GM23248 (cell line): Measurements from ENCODE around the gene PHLDB1. TPM values are rescaled to one million over a fixed set of nuclear protein-coding genes. Genes with fewer than 3 reads are reported as not detected.

Experiments
- DNase-seq: peaks from one replicate; pipeline ENCODE4 v3.0.0-alpha.2; 2015
- H2AFZ ChIP-seq: fragments of 200-600 bp; sonication (generic); 2 replicates; pipeline ENCODE4 v1.6.1; 2016; ENCODE audit warnings: antibody characterized with exemption
- H3F3A ChIP-seq: fragments of 200-600 bp; sonication (generic); 2 replicates; pipeline ENCODE4 v1.6.1; 2016; ENCODE audit warnings: mild to moderate bottlenecking, antibody characterized with exemption, mixed run types; ENCODE audit not compliant: insufficient read depth
- H3K27ac ChIP-seq: fragments of 200-600 bp; sonication (generic); 2 replicates; pipeline ENCODE4 v1.5.1; 2016; ENCODE audit warnings: mild to moderate bottlenecking
- H3K27me3 ChIP-seq: fragments of 200-600 bp; sonication (generic); replicated peaks from 2 replicates; pipeline ENCODE4 v1.6.1; 2016; ENCODE audit warnings: mild to moderate bottlenecking; ENCODE audit not compliant: insufficient read depth
- H3K36me3 ChIP-seq: fragments of 200-600 bp; sonication (generic); 2 replicates; pipeline ENCODE4 v1.6.1; 2016; ENCODE audit warnings: low read depth, mild to moderate bottlenecking
- H3K4me1 ChIP-seq: fragments of 200-600 bp; sonication (generic); 2 replicates; pipeline ENCODE4 v1.6.1; 2016; ENCODE audit warnings: mild to moderate bottlenecking; ENCODE audit not compliant: insufficient read depth
- H3K4me2 ChIP-seq: fragments of 200-600 bp; sonication (generic); one replicate; pipeline ENCODE4 v1.6.1; 2016; ENCODE audit warnings: mild to moderate bottlenecking; ENCODE audit not compliant: unreplicated experiment
- H3K4me3 ChIP-seq: fragments of 200-600 bp; sonication (generic); 2 replicates; pipeline ENCODE4 v1.5.1; 2016; ENCODE audit warnings: mild to moderate bottlenecking
- H3K79me2 ChIP-seq: fragments of 200-600 bp; sonication (generic); 2 replicates; pipeline ENCODE4 v1.6.1; 2016; ENCODE audit warnings: mild to moderate bottlenecking; ENCODE audit not compliant: insufficient read depth
- H3K9ac ChIP-seq: fragments of 200-600 bp; sonication (generic); 2 replicates; pipeline ENCODE4 v1.6.1; 2016; ENCODE audit warnings: mild to moderate bottlenecking
- H3K9me2 ChIP-seq: fragments of 200-600 bp; sonication (generic); 2 replicates; pipeline ENCODE4 v1.6.1; 2016; ENCODE audit warnings: mixed run types, mild to moderate bottlenecking, moderate library complexity; ENCODE audit not compliant: insufficient read depth
- H3K9me3 ChIP-seq: fragments of 200-600 bp; sonication (generic); one replicate; pipeline ENCODE4 v1.6.1; 2017; ENCODE audit warnings: low read depth
- H4K20me1 ChIP-seq: fragments of 200-600 bp; sonication (generic); 2 replicates; pipeline ENCODE4 v1.6.0; 2016; ENCODE audit not compliant: insufficient read depth
- EZH2 ChIP-seq: fragments of 200-600 bp; sonication (generic); IDR thresholded peaks from 2 replicates; pipeline ENCODE4 v1.6.1; 2018; ENCODE audit warnings: antibody characterized with exemption, mild to moderate bottlenecking; ENCODE audit not compliant: insufficient read depth, poor library complexity, severe bottlenecking
- EZH2phosphoT487 ChIP-seq: fragments of 200-600 bp; sonication (generic); IDR thresholded peaks from 2 replicates; pipeline ENCODE4 v1.6.1; 2018; ENCODE audit warnings: antibody characterized with exemption, moderate library complexity, mild to moderate bottlenecking, low read depth; ENCODE audit not compliant: insufficient read depth
- WGBS, 2 experiments: methylation state at CpG; one replicate each; pipeline ENCODE4 v1.1.6; 2015 to 2017; ENCODE audit warnings: low lambda C conversion rate in 2 of 2, low coverage in 1 of 2; ENCODE audit errors: missing lambda C conversion rate in 2 of 2; 5-methylcytosine and 5-hydroxymethylcytosine counted together
- in situ Hi-C: fragments of 300-500 bp; cut with MboI; formaldehyde crosslinking; loops from 2 replicates; pipeline ENCODE4 v1.15.0; 2020
- polyA plus RNA-seq: library from polyadenylated mRNA; unstranded; fragments of >200 nt; fragmentation: Nextera tagmentation; extraction: Ambion mirVana; gene quantifications from 2 replicates; pipeline ENCODE4 v1.2.1, GENCODE V29; 2016
- total RNA-seq: library from RNA; depleted of rRNA; stranded (reverse); fragments of >200 nt; shearing (Covaris generic); gene quantifications from 2 replicates; pipeline ENCODE4 v1.2.3, GENCODE V29; 2014

PHLDB1 gene
- total and polyA plus RNA-seq, 2 experiments from 2014 or later, result 91.7 to 102 TPM

DNA sequence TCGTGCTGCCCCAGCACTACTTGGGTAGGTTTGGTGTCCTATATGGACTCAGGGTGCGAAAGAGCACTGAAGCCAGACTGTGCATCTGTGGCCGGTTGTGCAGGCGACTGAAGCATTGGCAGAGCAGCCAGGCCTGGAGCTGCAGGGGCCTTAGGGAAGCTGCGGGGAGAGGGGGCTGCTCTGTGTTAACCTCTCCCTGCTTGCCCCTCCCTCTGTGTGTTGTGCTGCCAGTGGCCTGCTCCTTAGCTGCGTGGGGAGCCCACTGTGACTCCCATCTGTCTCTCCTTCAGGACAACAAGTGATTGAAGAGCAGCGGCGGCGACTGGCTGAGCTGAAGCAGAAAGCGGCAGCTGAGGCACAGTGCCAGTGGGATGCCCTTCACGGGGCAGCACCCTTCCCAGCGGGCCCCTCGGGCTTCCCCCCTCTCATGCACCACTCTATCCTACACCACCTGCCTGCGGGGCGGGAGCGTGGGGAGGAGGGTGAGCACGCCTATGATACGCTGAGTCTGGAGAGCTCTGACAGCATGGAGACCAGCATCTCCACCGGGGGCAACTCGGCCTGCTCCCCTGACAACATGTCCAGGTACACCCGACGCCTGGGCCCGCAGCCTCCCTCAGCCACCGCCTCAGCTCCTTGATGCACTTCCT lies 37.8 kb downstream of the PHLDB1 start:
- in situ Hi-C loops, result no loop called here
- no peak for DNase-seq
- Histone ChIP-seq H3K79me2 (peaks cover 64% of the 10 kb centered on the region), H3K27me3 (no peaks in the 10 kb centered on the region), H2AFZ (no peak overlapping the region), H3K9ac (no peak overlapping the region), H3F3A (peaks cover 14% of the 10 kb centered on the region), H3K4me2 (no peak overlapping the region), H3K9me2 (no peaks in the 10 kb centered on the region), H4K20me1 (no peaks in the 10 kb centered on the region), H3K4me1 (no peaks in the 10 kb centered on the region), H3K36me3 (peaks cover 59% of the 10 kb centered on the region), H3K4me3 (no peak overlapping the region), H3K27ac (no peak overlapping the region), H3K9me3 (no peaks in the 10 kb centered on the region)
- TF ChIP-seq EZH2phosphoT487, result no peak
- TF ChIP-seq EZH2, result no peak
- WGBS, 2 experiments, result 84 to 88% methylated on average over 16 to 24 of the region's 24 CpGs

DNA sequence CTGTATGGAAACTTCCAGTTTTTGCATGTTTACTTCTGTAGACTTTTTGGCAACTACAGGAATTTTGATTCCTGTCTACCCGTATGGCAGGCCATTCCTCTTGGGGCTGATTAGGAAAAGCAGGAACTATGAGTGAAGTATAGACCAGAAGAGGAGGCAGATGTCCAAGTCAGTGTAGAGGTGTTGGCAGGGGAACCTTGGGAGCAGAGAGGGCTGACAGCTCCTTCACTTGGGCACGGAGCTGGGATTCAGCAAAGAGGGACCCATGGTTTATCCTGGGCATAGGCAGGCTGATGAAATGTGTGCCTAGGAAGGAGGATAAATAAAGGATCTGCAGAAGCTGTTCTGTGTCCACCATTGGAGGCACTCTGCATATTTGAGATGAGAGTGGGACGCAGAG lies 39.0 kb downstream of the PHLDB1 start:
- H3K9me2 ChIP-seq, result no peaks in the 10 kb centered on the region
- H3K36me3 ChIP-seq, result peaks cover 71% of the 10 kb centered on the region
- no peak overlapping the region for H3K4me3 ChIP-seq
- no peaks in the 10 kb centered on the region for H3K9me3 ChIP-seq
- no peak overlapping the region for H3K27ac ChIP-seq
- TF ChIP-seq EZH2 (no peak), EZH2phosphoT487 (no peak)
- no peak overlapping the region for H2AFZ ChIP-seq
- in situ Hi-C loops, result no loop called here
- H3K27me3 ChIP-seq, result no peaks in the 10 kb centered on the region
- H3K4me2 ChIP-seq, result no peak overlapping the region
- H3K4me1 ChIP-seq, result no peaks in the 10 kb centered on the region
- H3K79me2 ChIP-seq, result peaks cover 52% of the 10 kb centered on the region
- 62 to 74% methylated on average over 3 of the region's 3 CpGs for WGBS, 2 experiments
- no peak for DNase-seq
- no peaks in the 10 kb centered on the region for H4K20me1 ChIP-seq
- peaks cover 21% of the 10 kb centered on the region for H3F3A ChIP-seq
- no peak overlapping the region for H3K9ac ChIP-seq

DNA sequence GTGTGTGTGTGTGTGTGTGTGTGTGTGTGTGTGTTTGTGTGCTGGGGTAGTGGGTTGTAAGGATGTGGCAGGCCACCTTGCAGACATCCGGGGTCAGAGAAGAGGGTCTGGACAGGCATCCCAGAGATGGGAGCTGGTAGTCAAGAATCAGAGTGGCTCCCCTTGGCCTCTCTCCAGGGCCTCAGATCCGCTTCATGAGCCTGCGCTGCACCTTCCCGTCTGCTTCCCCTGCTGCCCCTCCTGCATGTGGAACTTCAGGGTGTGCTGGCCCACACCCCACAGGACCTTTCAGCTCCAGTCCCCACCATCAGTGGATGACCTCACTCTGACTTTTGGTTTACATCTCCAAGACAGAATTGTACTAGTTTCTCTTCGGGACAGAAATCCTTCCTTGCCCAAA lies 40.9 kb downstream of the PHLDB1 start:
- no peak for TF ChIP-seq EZH2
- no peak for TF ChIP-seq EZH2phosphoT487
- WGBS, 2 experiments, result 67 to 73% methylated on average over 4 to 5 of the region's 5 CpGs

DNA sequence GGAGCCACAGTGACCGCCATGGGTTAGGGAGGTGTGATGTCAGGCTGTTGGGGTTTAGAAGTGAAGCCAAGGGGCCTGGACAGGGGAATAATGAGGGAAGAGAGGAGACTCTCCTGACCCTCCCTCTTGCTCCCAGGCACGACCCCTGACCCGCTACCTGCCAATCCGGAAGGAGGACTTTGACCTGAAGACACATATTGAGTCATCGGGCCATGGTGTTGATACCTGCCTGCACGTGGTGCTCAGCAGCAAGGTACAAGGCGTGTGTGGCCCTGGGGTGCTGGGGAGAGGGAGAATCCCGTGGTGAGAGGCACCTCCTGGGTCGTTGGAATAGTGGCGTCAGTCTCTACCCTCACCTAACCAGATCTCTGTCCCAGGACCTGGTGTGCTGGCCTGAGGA lies 42.5 kb downstream of the PHLDB1 start:
- H3K9me2 ChIP-seq, result no peaks in the 10 kb centered on the region
- H3K4me1 ChIP-seq, result no peaks in the 10 kb centered on the region
- H3K27ac ChIP-seq, result no peak overlapping the region
- no peaks in the 10 kb centered on the region for H3K27me3 ChIP-seq
- H3K79me2 ChIP-seq, result peaks cover 31% of the 10 kb centered on the region
- H3K9me3 ChIP-seq, result no peaks in the 10 kb centered on the region
- H3F3A ChIP-seq, result peaks cover 42% of the 10 kb centered on the region
- no peak overlapping the region for H3K4me2 ChIP-seq
- DNase-seq, result no peak
- H4K20me1 ChIP-seq, result no peaks in the 10 kb centered on the region
- H3K9ac ChIP-seq, result no peak overlapping the region
- no peak for TF ChIP-seq EZH2
- no peak for TF ChIP-seq EZH2phosphoT487
- WGBS, 2 experiments, result 90 to 91% methylated on average over 10 of the region's 10 CpGs
- H2AFZ ChIP-seq, result no peak overlapping the region
- in situ Hi-C loops, result no loop called here
- H3K4me3 ChIP-seq, result no peak overlapping the region
- peaks cover 81% of the 10 kb centered on the region for H3K36me3 ChIP-seq

More for the DNA sequence above, 40.9 kb downstream of the PHLDB1 start:
- Histone ChIP-seq H4K20me1 (no peaks in the 10 kb centered on the region), H3K4me3 (no peak overlapping the region), H3F3A (peaks cover 31% of the 10 kb centered on the region), H3K9me3 (no peaks in the 10 kb centered on the region), H3K4me1 (no peaks in the 10 kb centered on the region), H2AFZ (no peak overlapping the region), H3K9ac (no peak overlapping the region), H3K4me2 (no peak overlapping the region), H3K27me3 (no peaks in the 10 kb centered on the region), H3K9me2 (no peaks in the 10 kb centered on the region), H3K79me2 (peaks cover 42% of the 10 kb centered on the region), H3K36me3 (peaks cover 80% of the 10 kb centered on the region), H3K27ac (no peak overlapping the region)
- in situ Hi-C loops, result no loop called here
- DNase-seq, result no peak
